ENCODE data around the gene HES5. TPM values are rescaled to one million over a fixed set of nuclear protein-coding genes. Genes with fewer than 3 reads are reported as not detected.

The HES5 gene
- total and polyA plus RNA-seq, 4 experiments from 2014 or later, result not detected

- POLR2A ChIA-PET (ENCODE audit: partially characterized antibody), result no interaction called here
- Mint-ChIP-seq H3K27ac (no peak overlapping the region), H3K4me1 (peaks cover 0 to 8% (median 1%) of the 10 kb centered on the region in 4 donors), H3K36me3 (peaks cover 13 to 52% of the 10 kb centered on the region in 2 donors), H3K27me3 (no peaks in the 10 kb centered on the region), H3K9me3 (no peaks in the 10 kb centered on the region), H3K4me3 (no peak overlapping the region)
- no peaks in the 10 kb centered on the region for H3K4me1 ChIP-seq (ENCODE audit: insufficient read depth, low read length)
- H3K36me3 ChIP-seq (ENCODE audit: insufficient read depth, low read length), result peaks cover 90% of the 10 kb centered on the region
- no peak overlapping the region for H3K27ac ChIP-seq (ENCODE audit: low read depth, low read length)
- no peak overlapping the region for H3K4me3 ChIP-seq (ENCODE audit: low read length in 2 of 2)
- CTCF ChIA-PET (ENCODE audit: partially characterized antibody), result no interaction called here
- no peaks in the 10 kb centered on the region for H3K27me3 ChIP-seq (ENCODE audit: insufficient read depth, low read length)
- no peak for DNase-seq
- intact Hi-C loops (cut with micrococcal nuclease), result no loop called here
- H3K9me3 ChIP-seq (ENCODE audit: control insufficient read depth in 1 of 2, low read length in 2 of 2), result no peaks in the 10 kb centered on the region
These were observed 13.1 kb downstream of the HES5 start for GRCh38 chr1:2516946-2517345.

GRCh38 chr1:2516124-2516523, 13.9 kb downstream of the HES5 start:
- H3K27me3 ChIP-seq (ENCODE audit: insufficient read depth, low read length), result no peaks in the 10 kb centered on the region
- no peak overlapping the region for H3K27ac ChIP-seq (ENCODE audit: low read depth, low read length)
- peaks cover 90% of the 10 kb centered on the region for H3K36me3 ChIP-seq (ENCODE audit: insufficient read depth, low read length)
- H3K27me3 Mint-ChIP-seq, result no peaks in the 10 kb centered on the region
- H3K36me3 Mint-ChIP-seq, result peaks cover 12 to 50% of the 10 kb centered on the region in 2 donors
- no peak overlapping the region for H3K4me3 ChIP-seq (ENCODE audit: low read length in 2 of 2)
- CTCF ChIA-PET (ENCODE audit: partially characterized antibody), result no interaction called here
- no peak for DNase-seq
- H3K9me3 Mint-ChIP-seq, result no peaks in the 10 kb centered on the region
- peaks cover 0 to 4% (median under 1%) of the 10 kb centered on the region in 4 donors for H3K4me1 Mint-ChIP-seq
- POLR2A ChIA-PET (ENCODE audit: partially characterized antibody), result no interaction called here
- no peaks in the 10 kb centered on the region for H3K9me3 ChIP-seq (ENCODE audit: control insufficient read depth in 1 of 2, low read length in 2 of 2)
- H3K27ac Mint-ChIP-seq, result no peak overlapping the region
- H3K4me3 Mint-ChIP-seq, result no peak overlapping the region
- intact Hi-C loops (cut with micrococcal nuclease), result no loop called here
- no peaks in the 10 kb centered on the region for H3K4me1 ChIP-seq (ENCODE audit: insufficient read depth, low read length)

DNA sequence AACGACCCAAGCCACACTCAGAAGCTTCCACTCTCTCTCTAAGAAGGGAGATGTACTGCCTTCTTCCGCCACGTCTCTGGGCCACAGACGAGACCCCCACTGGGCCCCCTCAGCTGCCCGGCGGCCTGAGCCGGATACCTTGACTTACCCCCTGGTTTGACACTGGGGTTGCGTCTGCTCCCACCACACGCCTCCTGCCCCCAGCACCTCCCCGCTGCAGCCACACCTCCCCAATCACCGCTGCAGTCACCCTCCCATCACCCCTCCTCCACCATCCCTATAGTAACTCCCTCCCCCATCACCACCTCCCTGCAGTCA, 14.3 kb downstream of the HES5 start:
- intact Hi-C loops (cut with micrococcal nuclease), result no loop called here
- no peaks in the 10 kb centered on the region for H3K9me3 ChIP-seq (ENCODE audit: control insufficient read depth in 1 of 2, low read length in 2 of 2)
- H3K4me1 ChIP-seq (ENCODE audit: insufficient read depth, low read length), result no peaks in the 10 kb centered on the region
- peaks cover 90% of the 10 kb centered on the region for H3K36me3 ChIP-seq (ENCODE audit: insufficient read depth, low read length)
- H3K4me3 ChIP-seq (ENCODE audit: low read length in 2 of 2), result no peak overlapping the region
- no peaks in the 10 kb centered on the region for H3K27me3 ChIP-seq (ENCODE audit: insufficient read depth, low read length)
- Mint-ChIP-seq H3K36me3 (peaks cover 8 to 46% of the 10 kb centered on the region in 2 donors), H3K27ac (no peak overlapping the region), H3K4me3 (no peak overlapping the region), H3K4me1 (peaks cover 0 to under 1% (median 0%) of the 10 kb centered on the region in 4 donors), H3K27me3 (no peaks in the 10 kb centered on the region), H3K9me3 (no peaks in the 10 kb centered on the region)
- POLR2A ChIA-PET (ENCODE audit: partially characterized antibody), result interaction anchor here (1.0 kb wide), 1 partner anchor 14 kb away, joined by 3 read pairs; no protein-coding TSS in a partner anchor
- DNase-seq, result no peak
- CTCF ChIA-PET (ENCODE audit: partially characterized antibody), result no interaction called here
- no peak overlapping the region for H3K27ac ChIP-seq (ENCODE audit: low read depth, low read length)

DNA sequence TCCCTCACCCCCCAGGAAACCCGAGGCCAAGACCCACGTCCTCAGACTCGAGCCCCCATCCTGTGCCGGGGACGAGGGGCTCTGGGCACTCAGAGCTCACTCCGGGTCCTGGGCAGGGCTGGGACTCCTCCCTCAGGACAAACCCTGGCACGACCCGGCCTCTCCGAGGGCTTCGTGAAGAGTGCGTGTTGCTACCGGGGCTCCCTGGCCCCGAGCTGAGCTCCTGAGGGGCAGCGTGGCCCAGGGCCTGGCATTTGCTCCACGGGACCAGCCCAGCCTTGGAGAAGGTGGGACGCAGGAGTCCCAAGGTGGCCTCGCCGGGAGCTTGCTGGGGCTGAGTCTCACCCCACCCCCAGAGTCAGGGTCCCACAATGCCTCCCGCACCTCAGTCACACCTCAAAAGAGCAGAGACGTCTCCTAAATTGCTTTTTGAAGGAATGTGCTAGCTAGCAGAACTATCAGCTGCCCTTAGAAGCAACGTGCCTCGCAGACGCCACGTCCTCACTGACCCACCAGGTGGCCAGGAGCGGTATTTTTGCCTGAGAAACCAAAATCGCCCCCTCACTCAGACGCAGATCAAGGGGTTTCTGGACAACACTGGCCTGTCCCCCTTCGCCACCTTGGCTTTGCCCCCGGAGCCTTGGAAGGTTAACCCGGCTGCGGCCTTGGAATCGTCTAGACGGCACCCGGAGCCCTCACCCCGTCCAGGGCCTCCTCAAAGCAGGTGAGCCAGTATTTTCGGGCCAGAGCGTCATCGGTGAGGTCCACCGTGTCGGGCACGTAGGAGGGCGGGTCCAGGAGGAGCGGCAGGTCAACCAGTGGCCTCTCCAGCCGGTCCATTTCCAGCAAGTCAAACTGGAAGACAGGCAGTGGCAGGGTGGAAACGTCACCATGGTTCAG, 14.9 kb downstream of the HES5 start:
- Histone ChIP-seq H3K27me3 (ENCODE audit: insufficient read depth, low read length) (no peaks in the 10 kb centered on the region), H3K4me1 (ENCODE audit: insufficient read depth, low read length) (no peaks in the 10 kb centered on the region), H3K9me3 (ENCODE audit: control insufficient read depth in 1 of 2, low read length in 2 of 2) (no peaks in the 10 kb centered on the region), H3K4me3 (ENCODE audit: low read length in 2 of 2) (no peak overlapping the region), H3K27ac (ENCODE audit: low read depth, low read length) (no peak overlapping the region), H3K36me3 (ENCODE audit: insufficient read depth, low read length) (peaks cover 92% of the 10 kb centered on the region)
- H3K27ac Mint-ChIP-seq, result no peak overlapping the region
- H3K4me3 Mint-ChIP-seq, result no peak overlapping the region
- peaks cover 6 to 47% of the 10 kb centered on the region in 2 donors for H3K36me3 Mint-ChIP-seq
- DNase-seq, result no peak
- ChIA-PET CTCF (ENCODE audit: partially characterized antibody) (no interaction called here), POLR2A (ENCODE audit: partially characterized antibody) (interaction anchor here (1.0 kb wide), 1 partner anchor 14 kb away, joined by 3 read pairs; no protein-coding TSS in a partner anchor)
- no peaks in the 10 kb centered on the region for H3K4me1 Mint-ChIP-seq
- intact Hi-C loops (cut with micrococcal nuclease), result no loop called here
- no peaks in the 10 kb centered on the region for H3K9me3 Mint-ChIP-seq
- H3K27me3 Mint-ChIP-seq, result no peaks in the 10 kb centered on the region

- H3K4me1 Mint-ChIP-seq, result no peaks in the 10 kb centered on the region
- no peak overlapping the region for H3K27ac Mint-ChIP-seq
- no peak overlapping the region for H3K27ac ChIP-seq (ENCODE audit: low read depth, low read length)
- no peaks in the 10 kb centered on the region for H3K27me3 ChIP-seq (ENCODE audit: insufficient read depth, low read length)
- no peaks in the 10 kb centered on the region for H3K27me3 Mint-ChIP-seq
- ChIA-PET POLR2A (ENCODE audit: partially characterized antibody) (no interaction called here), CTCF (ENCODE audit: partially characterized antibody) (interaction anchor here (1.1 kb wide), 1 partner anchor 34 kb away, joined by 3 read pairs; no protein-coding TSS in a partner anchor)
- no peaks in the 10 kb centered on the region for H3K9me3 Mint-ChIP-seq
- DNase-seq, result no peak
- no peaks in the 10 kb centered on the region for H3K9me3 ChIP-seq (ENCODE audit: control insufficient read depth in 1 of 2, low read length in 2 of 2)
- no peaks in the 10 kb centered on the region for H3K4me1 ChIP-seq (ENCODE audit: insufficient read depth, low read length)
- no peak overlapping the region for H3K4me3 Mint-ChIP-seq
- H3K36me3 ChIP-seq (ENCODE audit: insufficient read depth, low read length), result peaks cover 89% of the 10 kb centered on the region
- intact Hi-C loops (cut with micrococcal nuclease), result no loop called here
- H3K36me3 Mint-ChIP-seq, result peaks cover 6 to 54% of the 10 kb centered on the region in 2 donors
- no peak overlapping the region for H3K4me3 ChIP-seq (ENCODE audit: low read length in 2 of 2)
These were observed 16.0 kb downstream of the HES5 start for GRCh38 chr1:2513939-2514652.

DNA sequence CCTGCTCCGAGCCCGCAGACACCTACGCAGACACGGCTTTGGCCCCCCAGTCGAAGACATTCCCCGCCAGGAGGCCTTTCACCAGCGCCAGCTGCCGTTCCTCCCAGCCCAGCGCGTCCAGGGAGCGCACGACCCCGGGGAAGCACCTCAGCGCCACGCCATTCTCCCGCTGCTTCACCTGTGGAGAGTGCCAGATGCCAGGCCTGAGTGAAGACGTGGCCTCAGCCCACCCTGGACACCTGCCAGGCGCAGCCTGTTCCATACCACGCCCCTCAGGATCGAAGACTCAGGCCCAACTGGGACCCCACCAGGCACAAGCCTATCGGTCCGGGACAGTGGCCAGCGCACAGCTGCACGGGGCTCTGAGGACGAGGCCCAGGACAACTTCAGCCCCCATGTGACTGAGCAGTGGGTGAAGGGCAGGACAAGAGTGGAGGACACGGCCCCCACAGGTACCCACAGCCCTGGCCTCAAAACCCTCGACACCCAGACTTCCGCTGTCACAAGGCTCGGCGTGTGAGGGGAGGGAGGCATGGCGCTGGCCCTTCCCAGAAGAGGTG, 17.1 kb downstream of the HES5 start:
- peaks cover 0 to 1% (median 0%) of the 10 kb centered on the region in 4 donors for H3K4me1 Mint-ChIP-seq
- no peaks in the 10 kb centered on the region for H3K4me1 ChIP-seq (ENCODE audit: insufficient read depth, low read length)
- H3K27me3 ChIP-seq (ENCODE audit: insufficient read depth, low read length), result no peaks in the 10 kb centered on the region
- no peak overlapping the region for H3K4me3 ChIP-seq (ENCODE audit: low read length in 2 of 2)
- no peak overlapping the region for H3K27ac Mint-ChIP-seq
- H3K9me3 ChIP-seq (ENCODE audit: control insufficient read depth in 1 of 2, low read length in 2 of 2), result no peaks in the 10 kb centered on the region
- ChIA-PET POLR2A (ENCODE audit: partially characterized antibody) (no interaction called here), CTCF (ENCODE audit: partially characterized antibody) (interaction anchor here (1.1 kb wide), 1 partner anchor 36 kb away, joined by 3 read pairs; no protein-coding TSS in a partner anchor)
- intact Hi-C loops (cut with micrococcal nuclease), result no loop called here
- no peaks in the 10 kb centered on the region for H3K27me3 Mint-ChIP-seq
- H3K36me3 ChIP-seq (ENCODE audit: insufficient read depth, low read length), result peaks cover 77% of the 10 kb centered on the region
- H3K36me3 Mint-ChIP-seq, result peaks cover 10 to 56% of the 10 kb centered on the region in 2 donors
- no peaks in the 10 kb centered on the region for H3K9me3 Mint-ChIP-seq
- no peak overlapping the region for H3K4me3 Mint-ChIP-seq
- DNase-seq, result no peak
- H3K27ac ChIP-seq (ENCODE audit: low read depth, low read length), result no peak overlapping the region

Data from CD4-positive, alpha-beta memory T cell (primary cell).